OCI-LY3 (cell line): ENCODE data around the gene AOX1.
"Not testable (repeated sequence)": the region's sequence is repeated elsewhere in the genome, so short reads cannot be mapped to it uniquely, and the experiment has no call there.

Source experiments
- H2AFZ ChIP-seq: fragments of 200-600, 300-600 bp; shearing (Covaris generic); 2 replicates; pipeline ENCODE4 v1.6.0; 2014; ENCODE audit warnings: antibody characterized with exemption, low read depth, low read length
- H3K27ac ChIP-seq: fragments of 200-600, 300-600 bp; sonication (generic); 2 replicates; pipeline ENCODE4 v1.5.1; 2014; ENCODE audit warnings: mild to moderate bottlenecking, low read length, moderate library complexity, mixed read lengths
- H3K27me3 ChIP-seq: fragments of 200-600, 300-600 bp; sonication (generic); 2 replicates; pipeline ENCODE4 v1.6.1; 2014; ENCODE audit warnings: low read depth, low read length, mixed read lengths
- H3K36me3 ChIP-seq: fragments of 200-600, 300-600 bp; sonication (generic); replicated peaks from 2 replicates; pipeline ENCODE3; 2014; ENCODE audit warnings: low read depth, low read length, mixed read lengths
- H3K4me1 ChIP-seq: fragments of 300-600, 200-600 bp; sonication (generic); 2 replicates; pipeline ENCODE4 v1.6.1; 2014; ENCODE audit warnings: low read length, mixed read lengths
- H3K4me2 ChIP-seq: fragments of 200-600, 300-600 bp; sonication (generic); 2 replicates; pipeline ENCODE4 v1.6.1; 2014; ENCODE audit warnings: low read length, mixed read lengths
- H3K4me3 ChIP-seq: fragments of 300-600, 200-600 bp; sonication (generic); 2 replicates; pipeline ENCODE4 v1.5.1; 2014; ENCODE audit warnings: antibody characterized with exemption, mild to moderate bottlenecking, low read length, moderate library complexity
- H3K79me2 ChIP-seq: fragments of 300-600, 200-600 bp; shearing (Covaris generic); 2 replicates; pipeline ENCODE4 v1.6.1; 2014; ENCODE audit warnings: mild to moderate bottlenecking, low read length, mixed read lengths
- H3K9ac ChIP-seq: fragments of 300-600, 200-600 bp; shearing (Covaris generic); 2 replicates; pipeline ENCODE4 v1.6.0; 2014; ENCODE audit warnings: mild to moderate bottlenecking, low read length, moderate library complexity
- H3K9me3 ChIP-seq: fragments of 200-600, 300-600 bp; shearing (Covaris generic); 2 replicates; pipeline ENCODE4 v1.6.1; 2014; ENCODE audit warnings: low read length, mixed read lengths; ENCODE audit not compliant: insufficient read depth
- H4K20me1 ChIP-seq: fragments of 200-600, 300-600 bp; sonication (generic); 2 replicates; pipeline ENCODE4 v1.6.1; 2016; ENCODE audit warnings: low read length, mixed read lengths; ENCODE audit not compliant: insufficient read depth
- EZH2phosphoT487 ChIP-seq: fragments of 200-600 bp; shearing (Covaris generic); IDR thresholded peaks from 2 replicates; pipeline ENCODE4 v1.6.1; 2018; ENCODE audit warnings: antibody characterized with exemption, mixed run types, low read depth
- TF ChIP-seq, protein P1 (sequence below): fragments of 200-600, 300-600 bp; sonication (generic); IDR thresholded peaks from 2 replicates; pipeline ENCODE4 v1.5.1; 2014; ENCODE audit warnings: antibody characterized with exemption, low read length, low read depth

Gene AOX1

DNA sequence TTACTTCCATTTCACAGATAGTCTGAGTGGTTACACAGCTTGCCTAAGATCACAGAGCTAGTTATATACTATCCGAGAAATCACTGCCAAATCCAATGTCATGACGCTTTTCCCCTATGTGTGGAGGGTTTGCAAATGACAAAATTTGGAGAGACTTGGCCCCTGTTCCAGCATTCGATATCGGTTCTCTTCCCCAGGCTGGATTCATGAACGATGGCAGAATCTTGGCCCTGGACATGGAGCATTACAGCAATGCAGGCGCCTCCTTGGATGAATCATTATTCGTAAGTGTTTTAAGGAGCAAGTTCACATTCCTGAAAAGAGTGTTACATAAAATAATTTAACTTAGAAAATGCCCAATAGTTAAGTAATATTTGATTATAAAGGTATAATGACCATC, 55.1 kb downstream of the AOX1 start:
- Histone ChIP-seq H3K36me3 (no peaks in the 10 kb centered on the region), H2AFZ (no peak overlapping the region), H3K4me1 (no peaks in the 10 kb centered on the region)

DNA sequence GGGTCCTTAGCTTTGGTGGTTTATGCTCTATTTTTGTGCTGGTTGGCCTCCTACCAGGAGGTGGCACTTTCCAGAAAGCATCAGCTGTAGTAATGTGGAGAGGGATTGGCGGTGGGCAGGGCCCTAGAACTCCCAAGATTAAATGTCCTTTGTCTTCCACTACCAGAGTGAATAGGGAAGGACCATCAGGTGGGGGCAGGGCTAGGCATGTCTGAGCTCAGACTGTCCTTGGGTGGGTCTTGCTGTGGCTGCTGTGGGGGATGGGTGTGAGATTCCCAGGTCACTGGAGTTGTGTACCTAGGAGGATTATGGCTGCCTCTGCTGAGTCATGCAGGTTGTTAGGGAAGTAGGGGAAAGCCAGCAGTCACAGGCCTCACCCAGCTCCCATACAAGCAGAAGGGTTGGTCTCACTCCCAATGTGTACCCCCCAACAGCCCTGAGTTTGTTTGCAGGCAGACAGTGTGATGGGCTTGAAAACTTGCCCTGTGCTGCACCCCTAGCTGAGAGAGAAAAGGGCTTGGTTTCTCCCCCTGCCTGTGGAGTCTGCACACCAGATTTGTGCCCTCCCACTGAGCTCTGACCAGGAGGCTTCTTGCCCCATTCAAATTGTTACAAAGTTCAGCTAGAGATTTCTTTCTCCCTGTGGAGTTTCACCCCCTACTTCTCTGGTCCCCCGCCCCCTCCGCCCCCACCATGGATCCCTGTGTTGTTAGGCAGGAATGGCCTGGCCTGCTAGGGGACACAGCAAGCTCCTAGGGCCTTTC, 62.9 kb downstream of the AOX1 start:
- not testable (repeated sequence) for H3K9me3 ChIP-seq, H3K36me3 ChIP-seq, H3K79me2 ChIP-seq, H3K4me2 ChIP-seq, H3K9ac ChIP-seq, H3K4me3 ChIP-seq, H2AFZ ChIP-seq, H3K27me3 ChIP-seq, H3K27ac ChIP-seq, H4K20me1 ChIP-seq, H3K4me1 ChIP-seq

More for the DNA sequence above, 55.1 kb downstream of the AOX1 start:
- H3K79me2 ChIP-seq, result no peaks in the 10 kb centered on the region
- no peaks in the 10 kb centered on the region for H3K27me3 ChIP-seq
- H3K4me2 ChIP-seq, result no peak overlapping the region
- no peak overlapping the region for H3K27ac ChIP-seq
- no peak overlapping the region for H3K9ac ChIP-seq
- no peaks in the 10 kb centered on the region for H3K9me3 ChIP-seq
- TF ChIP-seq, protein P1, sequence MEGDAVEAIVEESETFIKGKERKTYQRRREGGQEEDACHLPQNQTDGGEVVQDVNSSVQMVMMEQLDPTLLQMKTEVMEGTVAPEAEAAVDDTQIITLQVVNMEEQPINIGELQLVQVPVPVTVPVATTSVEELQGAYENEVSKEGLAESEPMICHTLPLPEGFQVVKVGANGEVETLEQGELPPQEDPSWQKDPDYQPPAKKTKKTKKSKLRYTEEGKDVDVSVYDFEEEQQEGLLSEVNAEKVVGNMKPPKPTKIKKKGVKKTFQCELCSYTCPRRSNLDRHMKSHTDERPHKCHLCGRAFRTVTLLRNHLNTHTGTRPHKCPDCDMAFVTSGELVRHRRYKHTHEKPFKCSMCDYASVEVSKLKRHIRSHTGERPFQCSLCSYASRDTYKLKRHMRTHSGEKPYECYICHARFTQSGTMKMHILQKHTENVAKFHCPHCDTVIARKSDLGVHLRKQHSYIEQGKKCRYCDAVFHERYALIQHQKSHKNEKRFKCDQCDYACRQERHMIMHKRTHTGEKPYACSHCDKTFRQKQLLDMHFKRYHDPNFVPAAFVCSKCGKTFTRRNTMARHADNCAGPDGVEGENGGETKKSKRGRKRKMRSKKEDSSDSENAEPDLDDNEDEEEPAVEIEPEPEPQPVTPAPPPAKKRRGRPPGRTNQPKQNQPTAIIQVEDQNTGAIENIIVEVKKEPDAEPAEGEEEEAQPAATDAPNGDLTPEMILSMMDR, result no peak
- TF ChIP-seq EZH2phosphoT487, result no peak
- no peak overlapping the region for H3K4me3 ChIP-seq
- no peaks in the 10 kb centered on the region for H4K20me1 ChIP-seq

DNA sequence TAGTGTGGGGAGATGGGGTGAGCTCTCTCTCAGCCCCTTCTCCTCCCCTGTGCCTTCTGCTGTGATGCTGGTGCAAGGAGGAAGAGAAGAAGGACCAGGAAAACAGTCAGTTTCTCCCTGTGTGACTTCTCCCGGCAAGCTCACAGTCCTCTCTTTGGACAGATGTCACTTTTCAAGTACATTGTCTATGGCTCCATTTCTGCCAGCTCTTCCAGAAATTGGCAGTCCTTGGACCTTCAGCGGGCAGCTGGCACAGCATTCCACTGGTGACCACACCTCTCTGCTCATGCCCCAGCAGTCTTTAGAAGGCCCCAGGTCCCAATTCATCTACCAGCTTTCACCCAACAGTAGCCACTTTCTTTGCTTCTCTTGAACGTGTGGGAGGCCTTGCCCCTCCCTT, 63.9 kb downstream of the AOX1 start:
- Histone ChIP-seq H3K79me2 (no peaks in the 10 kb centered on the region), H3K4me2 (no peak overlapping the region), H3K9ac (no peak overlapping the region), H3K27me3 (no peaks in the 10 kb centered on the region), H3K36me3 (no peaks in the 10 kb centered on the region), H3K4me3 (no peak overlapping the region), H3K27ac (no peak overlapping the region), H4K20me1 (no peaks in the 10 kb centered on the region), H3K9me3 (no peaks in the 10 kb centered on the region), H2AFZ (no peak overlapping the region), H3K4me1 (no peaks in the 10 kb centered on the region)
- no peak for TF ChIP-seq EZH2phosphoT487
- TF ChIP-seq, protein P1, result no peak

- Histone ChIP-seq H3K9ac (no peak overlapping the region), H3K4me2 (no peak overlapping the region), H3K4me1 (no peaks in the 10 kb centered on the region), H3K27me3 (no peaks in the 10 kb centered on the region), H3K4me3 (no peak overlapping the region), H3K79me2 (no peaks in the 10 kb centered on the region), H3K9me3 (no peaks in the 10 kb centered on the region), H3K27ac (no peak overlapping the region), H2AFZ (no peak overlapping the region), H4K20me1 (no peaks in the 10 kb centered on the region), H3K36me3 (no peaks in the 10 kb centered on the region)
- TF ChIP-seq EZH2phosphoT487, result no peak
- TF ChIP-seq, protein P1, result no peak
Measured at GRCh38 chr2:200650195-200650594, 64.4 kb downstream of the AOX1 start.
